ENCODE results near the gene CABP1. TPM values are rescaled to one million over a fixed set of nuclear protein-coding genes. Genes with fewer than 3 reads are reported as not detected.
A peak's percentile ranks its signal among the peaks of the same experiment; 100 is the strongest.

CABP1 gene
- total RNA-seq, 1 experiment from 2014 or later = 3.0 TPM

DNA sequence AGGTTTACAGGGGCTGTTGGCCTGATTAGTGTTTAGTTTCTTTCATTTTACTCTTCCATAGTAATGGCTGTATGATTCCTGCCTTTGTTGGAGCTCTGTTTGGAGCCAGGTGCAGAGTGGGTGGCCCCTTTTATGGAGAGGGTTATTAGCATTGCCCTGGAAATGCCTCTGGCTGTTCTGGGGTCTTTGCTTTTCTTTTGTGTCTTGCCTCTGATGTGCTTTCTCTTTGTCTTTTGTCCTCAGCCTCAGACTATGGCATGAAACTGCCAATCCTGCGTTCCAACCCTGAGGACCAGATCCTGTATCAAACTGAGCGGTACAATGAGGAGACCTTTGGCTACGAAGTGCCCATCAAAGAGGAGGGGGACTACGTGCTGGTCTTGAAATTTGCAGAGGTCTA lies 53.4 kb downstream of the CABP1 start:
- no peaks in the 10 kb centered on the region for H3K9me3 ChIP-seq (ENCODE audit: control insufficient read depth, low read depth, low read length)
- H3K79me2 ChIP-seq (ENCODE audit: insufficient read depth, low read length) = peaks cover 21% of the 10 kb centered on the region; the same call in 1 of the 2 replicates
- no peak overlapping the region for H2BK12ac ChIP-seq (ENCODE audit: insufficient read length, low read depth, low read length)
- H3K56ac ChIP-seq (ENCODE audit: insufficient read length, low read depth, low read length) = no peak overlapping the region
- H3K9ac ChIP-seq (ENCODE audit: extremely low read depth, insufficient read length, low read length) = no peak overlapping the region
- H3T11ph ChIP-seq (ENCODE audit: low read length) = no peak overlapping the region
- H3K14ac ChIP-seq (ENCODE audit: insufficient read depth, low read length) = no peak overlapping the region
- no peak overlapping the region for H3K27ac ChIP-seq (ENCODE audit: insufficient read length, low read depth, low read length)
- no peaks in the 10 kb centered on the region for H4K20me1 ChIP-seq (ENCODE audit: control insufficient read depth, insufficient read depth, insufficient read length)
- TF ChIP-seq, protein P1, sequence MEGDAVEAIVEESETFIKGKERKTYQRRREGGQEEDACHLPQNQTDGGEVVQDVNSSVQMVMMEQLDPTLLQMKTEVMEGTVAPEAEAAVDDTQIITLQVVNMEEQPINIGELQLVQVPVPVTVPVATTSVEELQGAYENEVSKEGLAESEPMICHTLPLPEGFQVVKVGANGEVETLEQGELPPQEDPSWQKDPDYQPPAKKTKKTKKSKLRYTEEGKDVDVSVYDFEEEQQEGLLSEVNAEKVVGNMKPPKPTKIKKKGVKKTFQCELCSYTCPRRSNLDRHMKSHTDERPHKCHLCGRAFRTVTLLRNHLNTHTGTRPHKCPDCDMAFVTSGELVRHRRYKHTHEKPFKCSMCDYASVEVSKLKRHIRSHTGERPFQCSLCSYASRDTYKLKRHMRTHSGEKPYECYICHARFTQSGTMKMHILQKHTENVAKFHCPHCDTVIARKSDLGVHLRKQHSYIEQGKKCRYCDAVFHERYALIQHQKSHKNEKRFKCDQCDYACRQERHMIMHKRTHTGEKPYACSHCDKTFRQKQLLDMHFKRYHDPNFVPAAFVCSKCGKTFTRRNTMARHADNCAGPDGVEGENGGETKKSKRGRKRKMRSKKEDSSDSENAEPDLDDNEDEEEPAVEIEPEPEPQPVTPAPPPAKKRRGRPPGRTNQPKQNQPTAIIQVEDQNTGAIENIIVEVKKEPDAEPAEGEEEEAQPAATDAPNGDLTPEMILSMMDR (conservative IDR thresholded peaks at IDR 0.05) = no peak
- H2BK20ac ChIP-seq (ENCODE audit: low read depth, low read length, poor library complexity, severe bottlenecking) = no peak overlapping the region
- no peaks in the 10 kb centered on the region for H3K27me3 ChIP-seq (ENCODE audit: insufficient read depth, low read length)
- no peak for DNase-seq
- H4K91ac ChIP-seq (ENCODE audit: insufficient read length, low read depth, low read length) = no peak overlapping the region
- no peak overlapping the region for H2BK15ac ChIP-seq (ENCODE audit: low read depth, low read length)
- no peak overlapping the region for H3K23ac ChIP-seq (ENCODE audit: insufficient read length, low read depth, low read length)
- H3K4me2 ChIP-seq (ENCODE audit: insufficient read depth, insufficient read length, low read length) = no peak overlapping the region
- H3K4me1 ChIP-seq (ENCODE audit: insufficient read depth, low read length) = peaks cover 5% of the 10 kb centered on the region; the same call in 1 of the 2 replicates
- peaks cover 31 to 50% (median 49%) of the 10 kb centered on the region in 3 experiments; a peak in 6 of 7 replicates for H3K36me3 Mint-ChIP-seq (ENCODE audit: insufficient read depth in 1 of 3, low read depth in 3 of 3)
- no CpG with 5 or more reads among the region's 4 CpGs for WGBS (ENCODE audit: extremely low coverage, insufficient read length, low lambda C conversion rate)
- H3K27me3 Mint-ChIP-seq (ENCODE audit: low read depth) = no peaks in the 10 kb centered on the region
- H2AK5ac ChIP-seq (ENCODE audit: insufficient read length, low read length) = no peak overlapping the region
- peak overlapping the region; percentile 5 to 15; a peak in 1 of 5 replicates for H3K4me3 Mint-ChIP-seq
- no peaks in the 10 kb centered on the region for H3K9me3 Mint-ChIP-seq
- H4K8ac ChIP-seq (replicated peaks; ENCODE audit: insufficient read length, low read depth, low read length) = no peak overlapping the region
- no peak overlapping the region for H3K18ac ChIP-seq (ENCODE audit: insufficient read length, low read depth, low read length)
- no peaks in the 10 kb centered on the region for H3K79me1 ChIP-seq (ENCODE audit: insufficient read depth, low read depth, low read length, poor library complexity, severe bottlenecking)
- H3K27ac Mint-ChIP-seq = peak overlapping the region; percentile 67 to 91 (median 73)
- H2BK120ac ChIP-seq (ENCODE audit: low read depth, low read length, poor library complexity, severe bottlenecking) = no peak overlapping the region
- H3K4ac ChIP-seq (ENCODE audit: low read depth, low read length) = no peak overlapping the region
- H4K5ac ChIP-seq (ENCODE audit: insufficient read length, low read depth, low read length) = no peak overlapping the region
- peaks cover under 1% of the 10 kb centered on the region for H3K23me2 ChIP-seq (ENCODE audit: insufficient read length, low read depth, low read length, poor library complexity, severe bottlenecking)
- no peak overlapping the region for H2BK5ac ChIP-seq (ENCODE audit: insufficient read length, low read length)
- peaks cover 51 to 53% of the 10 kb centered on the region in 2 experiments for H3K4me1 Mint-ChIP-seq
- no peak overlapping the region for H2AFZ ChIP-seq (ENCODE audit: low read length)
